Endothelial cell of umbilical vein (primary cell): ENCODE measurements around the gene PPP2R5B. TPM values are rescaled to one million over a fixed set of nuclear protein-coding genes. Genes with fewer than 3 reads are reported as not detected.

Experiments used
- BruUV-seq: library from RNA; stranded (reverse); fragments of 400-500 nt; replicated peaks from 2 replicates; lab custom pipeline; 2021; lab: Mats Ljungman, UMichigan
- CTCF ChIA-PET: fragments of 300-600, 350-600 bp; sonication (Branson Sonifier 250); formaldehyde crosslinking; loops from one replicate; lab custom pipeline; 2021; ENCODE audit warnings: antibody characterized with exemption, inconsistent platforms; lab: Charles Lee
- POLR2A ChIA-PET: fragments of 300-600, 350-600 bp; sonication (Branson Sonifier 250); formaldehyde crosslinking; loops from one replicate; lab custom pipeline; 2021; ENCODE audit warnings: antibody characterized with exemption, inconsistent platforms; lab: Charles Lee
- DNase-seq: peaks from one replicate; pipeline ENCODE4 v3.0.0-alpha.2; 2011; ENCODE audit warnings: low read depth, low spot score
- FAIRE-seq: peaks from 2 replicates; lab custom pipeline; 2011; peaks lifted over from hg19 to GRCh38; lab: Jason Lieb, UNC
- H2AFZ ChIP-seq: 2 replicates; pipeline ENCODE4 v1.6.0; 2012; ENCODE audit warnings: low read depth, low read length, control low read depth, inconsistent platforms
- H3K27ac ChIP-seq: 2 replicates; pipeline ENCODE4 v1.5.1; 2011; ENCODE audit warnings: low read depth, mild to moderate bottlenecking, control low read depth, low read length, moderate library complexity; ENCODE audit not compliant: insufficient read depth
- H3K27me3 ChIP-seq, 2 experiments: 2 replicates each; pipeline versions ENCODE4 v1.6.0 to v1.6.1; 2011; ENCODE audit warnings: low read length in 2 of 2, mixed read lengths in 1 of 2; ENCODE audit not compliant: control insufficient read depth in 2 of 2, insufficient read depth in 2 of 2
- H3K36me3 ChIP-seq, 2 experiments: 2 replicates in 1 of 2; 3 replicates in 1 of 2; pipeline ENCODE4 v1.5.1; 2011; ENCODE audit warnings: low read length in 2 of 2, mild to moderate bottlenecking in 1 of 2, moderate library complexity in 1 of 2; ENCODE audit not compliant: control insufficient read depth in 2 of 2, insufficient read depth in 2 of 2; ENCODE audit errors: extremely low read depth in 1 of 2
- H3K4me1 ChIP-seq: 3 replicates; pipeline ENCODE4 v1.5.1; 2011; ENCODE audit warnings: mild to moderate bottlenecking, low read length; ENCODE audit not compliant: control insufficient read depth, insufficient read depth; ENCODE audit errors: extremely low read depth
- H3K4me2 ChIP-seq: 2 replicates; pipeline ENCODE4 v1.6.1; 2011; ENCODE audit warnings: low read length, control low read depth, mixed read lengths; ENCODE audit not compliant: insufficient read depth
- H3K4me3 ChIP-seq, 3 experiments: fragments of 200-600 bp in 1 of 3; sonication (generic), shearing (Covaris generic) in 1 of 3; replicated peaks in 1 of 3; 2 replicates each; pipeline ENCODE4 v1.5.1; 2011 to 2016; ENCODE audit warnings: control low read depth in 3 of 3, low read length in 3 of 3, mild to moderate bottlenecking in 2 of 3, inconsistent platforms in 1 of 3, low read depth in 1 of 3, moderate library complexity in 1 of 3; ENCODE audit not compliant: insufficient read depth in 1 of 3
- H3K79me2 ChIP-seq: 2 replicates; pipeline ENCODE4 v1.6.0; 2012; ENCODE audit warnings: low read length, inconsistent platforms; ENCODE audit not compliant: control insufficient read depth, insufficient read depth
- H3K9ac ChIP-seq: replicated peaks from 2 replicates; pipeline ENCODE3; 2011; ENCODE audit warnings: low read length, control low read depth; ENCODE audit not compliant: insufficient read depth; ENCODE audit errors: extremely low read depth
- H3K9me1 ChIP-seq: replicated peaks from 3 replicates; pipeline ENCODE4 v1.6.0; 2011; ENCODE audit warnings: mild to moderate bottlenecking, low read length; ENCODE audit not compliant: control insufficient read depth, insufficient read depth; ENCODE audit errors: extremely low read depth
- H3K9me3 ChIP-seq: replicated peaks from 2 replicates; pipeline ENCODE4 v1.5.1; 2012; ENCODE audit warnings: low read length, inconsistent platforms; ENCODE audit not compliant: control insufficient read depth, insufficient read depth
- H4K20me1 ChIP-seq: replicated peaks from 2 replicates; pipeline ENCODE3; 2011; ENCODE audit warnings: mild to moderate bottlenecking, low read length; ENCODE audit not compliant: control insufficient read depth, insufficient read depth; ENCODE audit errors: extremely low read depth
- CTCF ChIP-seq, 2 donors: IDR thresholded peaks; 1 replicate in 1 of 2; 2 replicates in 1 of 2; pipeline ENCODE4 v1.5.1; 2011; ENCODE audit warnings: low read length in 2 of 2, mild to moderate bottlenecking in 2 of 2, moderate library complexity in 2 of 2, control low read depth in 1 of 2, inconsistent platforms in 1 of 2, low read depth in 1 of 2; ENCODE audit not compliant: insufficient read depth in 1 of 2; ENCODE audit errors: extremely low read depth in 1 of 2
- EZH2 ChIP-seq: IDR thresholded peaks from 2 replicates; pipeline ENCODE4 v1.6.1; 2012; ENCODE audit warnings: borderline replicate concordance, low read depth, mild to moderate bottlenecking, moderate library complexity, low read length, inconsistent platforms; ENCODE audit not compliant: severe bottlenecking
- FOS ChIP-seq: IDR thresholded peaks from 2 replicates; pipeline ENCODE4 v1.6.1; 2011; ENCODE audit warnings: mild to moderate bottlenecking, low read length, moderate library complexity, borderline replicate concordance; ENCODE audit not compliant: insufficient read depth
- GATA2 ChIP-seq: IDR thresholded peaks from 2 replicates; pipeline ENCODE4 v1.7.0; 2011; ENCODE audit warnings: low read depth, mild to moderate bottlenecking, moderate library complexity, mixed read lengths, low read length; ENCODE audit not compliant: insufficient read length, insufficient read depth
- JUN ChIP-seq: IDR thresholded peaks from 2 replicates; pipeline ENCODE4 v1.6.1; 2011; ENCODE audit warnings: borderline replicate concordance, low read depth; ENCODE audit not compliant: insufficient read length, insufficient read depth
- MAX ChIP-seq: IDR thresholded peaks from 2 replicates; pipeline ENCODE4 v1.6.1; 2011; ENCODE audit not compliant: insufficient read depth, insufficient read length
- MYC ChIP-seq: IDR thresholded peaks from one replicate; pipeline ENCODE4 v1.6.1; 2011; ENCODE audit warnings: mild to moderate bottlenecking, low read depth, low read length
- POLR2A ChIP-seq: IDR thresholded peaks from 2 replicates; pipeline ENCODE4 v1.6.1; 2012; ENCODE audit warnings: low read depth, mild to moderate bottlenecking, control low read depth, low read length
- POLR2AphosphoS5 ChIP-seq: IDR thresholded peaks from 2 replicates; pipeline ENCODE4 v1.6.1; 2012; ENCODE audit warnings: low read depth, mild to moderate bottlenecking, control low read depth, low read length, moderate library complexity; ENCODE audit not compliant: insufficient read depth
- dilution Hi-C: fragments of 300-500 bp; cut with MboI; formaldehyde crosslinking; loops from one replicate; pipeline ENCODE4 v1.15.0; 2019; ENCODE audit warnings: low sequenced_read_pairs; ENCODE audit not compliant: extremely low pct_ligation_motif_present
- intact Hi-C: fragments of 100-400 bp; cut with micrococcal nuclease; formaldehyde crosslinking; loops from one replicate; pipeline ENCODE4 v1.10.0; 2022
- polyA plus RNA-seq, 4 experiments: library from polyadenylated mRNA; depleted of rRNA in 3 of 4; stranded (reverse) in 3 of 4; unstranded in 1 of 4; fragments of >200 nt; gene quantifications; 2 replicates each; pipeline versions ENCODE4 v1.2.1 to v1.2.3, GENCODE V29; 2011 to 2012; ENCODE audit warnings: missing spikeins in 1 of 4
- total RNA-seq: library from RNA; stranded (reverse); gene quantifications from 2 replicates; pipeline ENCODE4 v1.2.3, GENCODE V29; 2021

PPP2R5B gene
- total and polyA plus RNA-seq, 2 donors (not counting 3 experiments of a cell fraction or from before 2014, with no cell fraction given) = 17.6 to 17.8 TPM

DNA sequence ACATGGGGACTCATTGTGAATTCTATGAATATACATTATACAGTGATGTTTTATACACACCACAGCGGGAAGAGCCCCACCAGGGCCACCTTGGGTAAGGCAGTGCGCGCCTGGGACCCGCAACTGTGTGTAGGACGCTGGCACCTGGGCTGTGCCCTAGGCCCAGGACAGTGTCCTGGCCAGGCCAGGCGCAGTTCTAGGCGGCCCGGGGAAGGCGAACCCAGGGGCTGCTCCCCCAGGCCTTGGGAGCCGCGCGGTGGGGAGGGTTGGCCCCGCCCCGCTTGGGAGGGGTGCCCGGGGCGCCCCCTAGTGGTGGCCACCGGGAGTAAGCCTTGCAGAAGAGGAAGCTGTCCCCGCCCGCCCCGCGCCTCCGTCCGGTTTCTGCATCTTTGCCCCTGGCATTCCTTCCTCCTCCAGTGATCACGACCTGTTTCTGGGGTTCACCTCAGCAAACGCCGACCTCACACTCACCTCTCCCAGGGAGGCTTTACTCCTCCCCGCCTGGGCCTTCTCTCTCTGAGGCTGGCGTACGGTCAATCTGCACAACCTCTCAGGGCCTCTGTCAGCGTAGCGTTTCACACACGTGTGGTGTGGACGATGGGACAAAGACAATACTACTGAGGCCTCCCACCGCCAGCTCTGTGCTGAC, 36.6 kb upstream of the PPP2R5B start:
- Histone ChIP-seq H3K79me2 (no peaks in the 10 kb centered on the region), H3K4me1 (peaks cover 12% of the 10 kb centered on the region), H2AFZ (peak overlapping the region; percentile 100), H3K9me3 (no peaks in the 10 kb centered on the region), H3K9me1 (no peaks in the 10 kb centered on the region), H3K9ac (no peak overlapping the region), H4K20me1 (no peaks in the 10 kb centered on the region), H3K4me2 (peak overlapping the region; percentile 47), H3K36me3 (no peaks in the 10 kb centered on the region), H3K4me3 (no peak overlapping the region), H3K27me3 (no peaks in the 10 kb centered on the region), H3K27ac (no peak overlapping the region)
- dilution Hi-C loops (no loop called here), intact Hi-C loops (loop anchor here (1.0 kb wide), 2 partner anchors 10 to 41 kb away; partner anchors contain the start of gene EHD1)
- ChIA-PET POLR2A (no interaction called here), CTCF (interaction anchor here (0.5 to 1.9 kb wide), 41 partner anchors 8 to 302 kb away, joined by 3 to 125 read pairs (median 5); partner anchors contain the start of genes ATG2A, BATF2, CDC42BPG and EHD1)
- no peak for TF ChIP-seq EZH2
- peak; percentile 92 to 99 for TF ChIP-seq CTCF (IDR thresholded peaks at IDR 0.05; ENCODE audit: extremely low read depth in 1 of 2, insufficient read depth in 1 of 2, low read depth in 1 of 2, low read length in 2 of 2)
- TF ChIP-seq MYC = no peak
- TF ChIP-seq POLR2AphosphoS5 = no peak
- no peak for TF ChIP-seq MAX
- peak; percentile 37 for TF ChIP-seq POLR2A
- TF ChIP-seq FOS = no peak
- TF ChIP-seq GATA2 = no peak
- TF ChIP-seq JUN = no peak
- peak; percentile 87 for FAIRE-seq
- no TSS peak for BruUV-seq
- DNase-seq = peak; percentile 62
